Sigmoid colon (tissue), 7 donors: ENCODE data around the gene SIDT2. TPM values are rescaled to one million over a fixed set of nuclear protein-coding genes. Genes with fewer than 3 reads are reported as not detected.

Source experiments
- DNase-seq: peaks from one replicate; pipeline ENCODE4 v3.0.0-alpha.2; 2019
- H3K27ac ChIP-seq, 4 donors: fragments of 200-600 bp; sonication (generic); one replicate each; pipeline ENCODE4 v1.5.1; 2016 to 2019; ENCODE audit warnings: mild to moderate bottlenecking in 1 of 4
- H3K27me3 ChIP-seq, 3 donors: fragments of 200-600 bp; sonication (generic); one replicate each; pipeline ENCODE4 v1.5.1; 2019; ENCODE audit warnings: mild to moderate bottlenecking in 1 of 3
- H3K36me3 ChIP-seq, 4 donors: fragments of 200-600 bp; sonication (generic); one replicate each; pipeline ENCODE4 v1.5.1; 2016 to 2019
- H3K4me1 ChIP-seq, 4 donors: fragments of 200-600 bp; sonication (generic); one replicate each; pipeline ENCODE4 v1.5.1; 2017 to 2019
- H3K4me3 ChIP-seq, 4 donors: fragments of 200-600 bp; sonication (generic); one replicate each; pipeline ENCODE4 v1.5.1; 2017 to 2019; ENCODE audit warnings: mild to moderate bottlenecking in 2 of 4, moderate library complexity in 1 of 4
- H3K9me3 ChIP-seq, 4 donors: fragments of 200-600 bp in 3 of 4; sonication (generic) in 3 of 4; one replicate each; pipeline versions ENCODE4 v1.5.1 to v1.6.1; 2013 to 2019
- CTCF ChIP-seq, 4 experiments: fragments of 450-650 bp in 3 of 4; fragments of 200-600 bp in 1 of 4; IDR thresholded peaks; one replicate each; pipeline ENCODE4 v1.5.1; 2016 to 2019; ENCODE audit warnings: antibody characterized with exemption in 4 of 4, mild to moderate bottlenecking in 3 of 4, moderate library complexity in 2 of 4
- EP300 ChIP-seq, 4 donors: sonication (generic); formaldehyde crosslinking; IDR thresholded peaks; one replicate each; pipeline ENCODE4 v1.6.1; 2017; ENCODE audit warnings: antibody characterized with exemption in 4 of 4
- POLR2A ChIP-seq, 2 donors: fragments of 450-650 bp; IDR thresholded peaks; one replicate each; pipeline ENCODE4 v1.6.1; 2016; ENCODE audit warnings: antibody characterized with exemption in 2 of 2, mild to moderate bottlenecking in 2 of 2, moderate library complexity in 2 of 2
- POLR2AphosphoS5 ChIP-seq, 4 donors: sonication (generic); formaldehyde crosslinking; IDR thresholded peaks; one replicate each; pipeline ENCODE4 v1.6.1; 2017; ENCODE audit warnings: antibody characterized with exemption in 4 of 4
- WGBS, 2 donors: extraction: QIAGEN DNeasy Blood & Tissue Kit; methylation state at CpG; one replicate each; pipeline ENCODE4 v1.1.7; 2013; 5-methylcytosine and 5-hydroxymethylcytosine counted together
- intact Hi-C: fragments of 100-400 bp; cut with DNase I; formaldehyde crosslinking; loops from one replicate; pipeline ENCODE4 v1.15.1; 2023
- polyA plus RNA-seq, 3 donors: library from polyadenylated mRNA; stranded (reverse); fragments of 200-250 nt; gene quantifications; one replicate each; pipeline ENCODE4 v1.2.3, GENCODE V29; 2013
- total RNA-seq, 4 donors: library from RNA; depleted of rRNA; stranded (reverse); fragments of >200 nt; gene quantifications; one replicate each; pipeline ENCODE4 v1.1.0, GENCODE V29; 2016
- donor health status: healthy with polysubstance abuse.
- donor health status: Bipolar disorder and iron deficiency.
- donor health status: healthy.

Gene SIDT2
- total and polyA plus RNA-seq, 7 donors: 7.6 to 50.7 (median 22.1) TPM

GRCh38 chr11:117195258-117195657 lies 16.7 kb downstream of the SIDT2 start:
- no peak for DNase-seq
- peaks cover 20 to 56% (median 34%) of the 10 kb centered on the region in 4 donors for H3K36me3 ChIP-seq
- WGBS, 2 donors: 30 to 74% methylated on average over 4 of the region's 4 CpGs

GRCh38 chr11:117195761-117196160 lies 17.2 kb downstream of the SIDT2 start:
- intact Hi-C loops: loop anchor here (2.0 to 5.0 kb wide), 2 partner anchors 15 to 48 kb away; no protein-coding TSS in a partner anchor
- Histone ChIP-seq H3K36me3 (peaks cover 15 to 51% (median 33%) of the 10 kb centered on the region in 4 donors), H3K4me3 (no peak overlapping the region), H3K27me3 (no peaks in the 10 kb centered on the region), H3K9me3 (no peaks in the 10 kb centered on the region), H3K4me1 (peaks cover 0 to 21% (median 19%) of the 10 kb centered on the region in 4 donors), H3K27ac (peak overlapping the region in 3 of 4 donors; percentile 90 to 99 (median 97))
- WGBS, 2 donors: 88 to 96% methylated on average over 19 of the region's 19 CpGs
- TF ChIP-seq CTCF (IDR thresholded peaks at IDR 0.05) (no peak), EP300 (IDR thresholded peaks at IDR 0.05) (no peak), POLR2AphosphoS5 (IDR thresholded peaks at IDR 0.05) (no peak), POLR2A (IDR thresholded peaks at IDR 0.05) (no peak)
- no peak for DNase-seq

More at GRCh38 chr11:117195258-117195657, 16.7 kb downstream of the SIDT2 start:
- H3K4me3 ChIP-seq: no peak overlapping the region
- no peaks in the 10 kb centered on the region for H3K9me3 ChIP-seq
- TF ChIP-seq EP300 (IDR thresholded peaks at IDR 0.05) (no peak), POLR2AphosphoS5 (IDR thresholded peaks at IDR 0.05) (no peak), CTCF (IDR thresholded peaks at IDR 0.05) (no peak), POLR2A (IDR thresholded peaks at IDR 0.05) (no peak)
- H3K27me3 ChIP-seq: no peaks in the 10 kb centered on the region
- peak overlapping the region in 1 of 4 donors; percentile 18 for H3K27ac ChIP-seq
- H3K4me1 ChIP-seq: peaks cover 0 to 21% (median 19%) of the 10 kb centered on the region in 4 donors
- intact Hi-C loops: loop anchor here (5.0 kb wide), 1 partner anchor 48 kb away; no protein-coding TSS in a partner anchor

DNA sequence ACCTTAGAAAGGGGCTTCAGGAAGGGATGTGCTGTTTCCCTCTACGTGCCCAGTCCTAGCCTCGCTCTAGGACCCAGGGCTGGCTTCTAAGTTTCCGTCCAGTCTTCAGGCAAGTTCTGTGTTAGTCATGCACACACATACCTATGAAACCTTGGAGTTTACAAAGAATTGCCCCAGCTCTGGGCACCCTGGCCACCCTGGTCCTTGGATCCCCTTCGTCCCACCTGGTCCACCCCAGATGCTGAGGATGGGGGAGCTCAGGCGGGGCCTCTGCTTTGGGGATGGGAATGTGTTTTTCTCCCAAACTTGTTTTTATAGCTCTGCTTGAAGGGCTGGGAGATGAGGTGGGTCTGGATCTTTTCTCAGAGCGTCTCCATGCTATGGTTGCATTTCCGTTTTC lies 18.5 kb downstream of the SIDT2 start:
- DNase-seq: no peak
- peak overlapping the region; percentile 90 to 99 (median 96) for H3K27ac ChIP-seq
- TF ChIP-seq POLR2AphosphoS5 (IDR thresholded peaks at IDR 0.05): no peak
- TF ChIP-seq EP300 (IDR thresholded peaks at IDR 0.05): no peak
- no peak for TF ChIP-seq POLR2A (IDR thresholded peaks at IDR 0.05)
- no peak for TF ChIP-seq CTCF (IDR thresholded peaks at IDR 0.05)
- intact Hi-C loops: loop anchor here (2.0 to 5.0 kb wide), 2 partner anchors 16 to 50 kb away; no protein-coding TSS in a partner anchor
- peaks cover 22 to 51% (median 31%) of the 10 kb centered on the region in 4 donors for H3K36me3 ChIP-seq
- H3K4me3 ChIP-seq: no peak overlapping the region
- H3K27me3 ChIP-seq: no peaks in the 10 kb centered on the region
- peaks cover 0 to 21% (median 19%) of the 10 kb centered on the region in 4 donors for H3K4me1 ChIP-seq
- 82 to 91% methylated on average over 7 of the region's 7 CpGs for WGBS, 2 donors
- H3K9me3 ChIP-seq: no peaks in the 10 kb centered on the region

DNA sequence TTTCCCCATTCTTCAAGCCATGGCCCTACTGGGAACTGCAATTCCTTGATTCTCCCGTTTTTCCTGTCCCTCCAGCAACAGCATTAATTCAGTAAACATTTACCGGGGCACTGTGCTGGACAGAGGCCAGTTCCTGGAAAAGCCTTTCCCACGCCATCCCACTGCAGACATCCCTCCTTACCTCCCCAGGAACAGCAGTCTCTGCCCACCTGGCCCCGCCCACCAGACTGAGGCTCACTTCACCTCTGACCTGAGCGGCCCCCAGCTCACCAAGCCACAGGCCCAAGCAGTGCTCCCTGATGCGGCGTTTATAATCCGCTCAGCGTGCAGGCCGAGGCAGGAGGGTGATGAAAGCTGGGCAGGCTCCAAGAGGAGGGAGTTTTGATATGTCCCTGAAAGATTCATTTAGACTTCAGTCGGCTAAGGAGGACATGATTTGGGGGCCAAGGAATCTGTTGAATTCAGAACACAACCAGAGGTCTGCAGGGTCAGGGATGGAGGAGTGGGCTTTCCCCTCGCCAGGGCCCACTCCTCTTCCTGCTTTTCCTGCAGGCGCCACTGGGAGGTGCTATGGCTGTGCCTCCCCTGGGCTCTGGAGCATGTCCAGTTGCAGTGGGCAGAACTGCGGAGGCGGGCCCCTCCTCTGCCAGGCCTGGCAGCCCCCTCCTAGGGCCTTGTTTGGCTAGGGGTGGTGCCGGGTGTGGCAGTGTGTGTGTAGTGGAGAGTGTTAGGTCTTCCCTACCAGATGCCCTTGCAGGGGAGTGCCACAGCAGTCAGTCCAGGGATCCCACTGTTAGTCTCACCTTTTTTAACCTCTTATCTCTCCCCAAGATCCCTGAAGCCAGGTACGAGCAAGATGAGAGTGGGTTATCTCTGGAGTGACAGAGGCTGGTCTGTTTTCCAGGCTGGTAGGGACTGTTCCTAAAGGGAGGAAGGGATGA lies 19.2 kb downstream of the SIDT2 start:
- peak overlapping the region; percentile 59 to 90 (median 86) for H3K4me3 ChIP-seq

More for the DNA sequence above, 19.2 kb downstream of the SIDT2 start:
- intact Hi-C loops: loop anchor here (1.0 to 5.0 kb wide), 3 partner anchors 17 to 50 kb away; no protein-coding TSS in a partner anchor
- peak; percentile 95 for DNase-seq
- no peaks in the 10 kb centered on the region for H3K9me3 ChIP-seq
- H3K36me3 ChIP-seq: peaks cover 19 to 51% (median 32%) of the 10 kb centered on the region in 4 donors
- H3K27me3 ChIP-seq: no peaks in the 10 kb centered on the region
- H3K4me1 ChIP-seq: peaks cover 0 to 25% (median 21%) of the 10 kb centered on the region in 4 donors
- 19 to 64% methylated on average over 17 of the region's 17 CpGs for WGBS, 2 donors
- TF ChIP-seq POLR2AphosphoS5 (IDR thresholded peaks at IDR 0.05): peak; percentile 82 to 89 (median 87)
- TF ChIP-seq CTCF (IDR thresholded peaks at IDR 0.05): peak; percentile 79 to 83 (median 80)
- peak; percentile 55 to 62 for TF ChIP-seq POLR2A (IDR thresholded peaks at IDR 0.05)
- peak in 1 of 4 donors; percentile 30 for TF ChIP-seq EP300 (IDR thresholded peaks at IDR 0.05)
- H3K27ac ChIP-seq: peak overlapping the region; percentile 90 to 99 (median 96)
